NCI-H2227 treated with DMSO at 0.1 percent for 48 hours (cell line): ENCODE measurements around the gene SEMA3F.

Experiments used
- DNase-seq: peaks from one replicate; lab custom pipeline; 2025; lab: John Stamatoyannopoulos, UW

SEMA3F gene

GRCh38 chr3:50132421-50133282 is 22.5 kb upstream of the SEMA3F start:
- no peak for DNase-seq

- DNase-seq, result no peak
Measured at GRCh38 chr3:50133283-50133615, 21.9 kb upstream of the SEMA3F start.

GRCh38 chr3:50134367-50134766 is 20.8 kb upstream of the SEMA3F start:
- no peak for DNase-seq

GRCh38 chr3:50135964-50136363 is 19.2 kb upstream of the SEMA3F start:
- DNase-seq, result no peak

GRCh38 chr3:50136714-50137405 is 18.3 kb upstream of the SEMA3F start:
- DNase-seq, result no peak

- no peak for DNase-seq
Measured at GRCh38 chr3:50137531-50137930, 17.6 kb upstream of the SEMA3F start.

- DNase-seq, result no peak
Measured at GRCh38 chr3:50138266-50139200, 16.6 kb upstream of the SEMA3F start.

- DNase-seq, result no peak
Measured at GRCh38 chr3:50139308-50139707, 15.8 kb upstream of the SEMA3F start.

- no peak for DNase-seq
Measured at GRCh38 chr3:50139718-50140423, 15.3 kb upstream of the SEMA3F start.

- no peak for DNase-seq
Measured at GRCh38 chr3:50140990-50141389, 14.1 kb upstream of the SEMA3F start.

- DNase-seq, result no peak
Measured at GRCh38 chr3:50146316-50146901, 8.7 kb upstream of the SEMA3F start.

- DNase-seq, result no peak
Measured at GRCh38 chr3:50147016-50147415, 8.1 kb upstream of the SEMA3F start.

- no peak for DNase-seq
Measured at GRCh38 chr3:50147447-50147846, 7.7 kb upstream of the SEMA3F start.

GRCh38 chr3:50147861-50148260 is 7.3 kb upstream of the SEMA3F start:
- no peak for DNase-seq

- no peak for DNase-seq
Measured at GRCh38 chr3:50150404-50150750, 4.7 kb upstream of the SEMA3F start.

GRCh38 chr3:50150863-50151686 is 4.0 kb upstream of the SEMA3F start:
- DNase-seq, result no peak

GRCh38 chr3:50151728-50152127 is 3.4 kb upstream of the SEMA3F start:
- DNase-seq, result no peak

GRCh38 chr3:50153782-50154475 is 1.2 kb upstream of the SEMA3F start:
- no peak for DNase-seq

GRCh38 chr3:50154476-50154839 is 666 bp upstream of the SEMA3F start:
- no peak for DNase-seq

- no peak for DNase-seq
Measured at GRCh38 chr3:50155491-50155878, 361 bp downstream of the SEMA3F start.
